HG03442 (cell line): Measurements from ENCODE around the gene SLC25A38.
"Not testable (repeated sequence)": the region's sequence is repeated elsewhere in the genome, so short reads cannot be mapped to it uniquely, and the experiment has no call there.

Source experiments
- ATAC-seq: cut with Tn5 transposase; IDR thresholded peaks from one replicate; pipeline ENCODE4 v1.9.1; 2021; ENCODE audit warnings: mild to moderate bottlenecking, moderate library complexity; ENCODE audit not compliant: unreplicated experiment

Gene SLC25A38

GRCh38 chr3:39406368-39407258 is 23.4 kb downstream of the SLC25A38 start, which contains the start of gene RPSA:
TSS of gene RPSA (plus strand) at chr3:39406720. CDS start at chr3:39407654, 934 bp downstream.
- ATAC-seq: peak; percentile 90

DNA sequence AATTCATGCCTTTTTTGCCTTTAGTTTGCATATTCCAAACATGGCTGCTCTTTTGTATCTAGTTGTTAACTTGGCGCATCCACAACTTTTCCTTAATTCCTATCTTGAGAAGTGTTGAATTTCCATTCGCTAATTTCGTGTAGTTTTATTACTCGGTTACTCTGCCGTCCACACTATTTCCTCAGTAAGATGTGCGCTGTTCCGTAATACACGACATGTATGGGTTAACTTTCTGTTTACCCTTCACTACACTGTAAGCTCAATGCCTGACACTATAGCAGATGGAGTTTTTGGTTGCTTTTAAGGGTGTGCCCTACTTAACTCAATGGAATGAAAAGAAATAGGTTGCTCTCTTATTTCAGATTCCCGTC is 24.1 kb downstream of the SLC25A38 start:
- ATAC-seq: no peak

DNA sequence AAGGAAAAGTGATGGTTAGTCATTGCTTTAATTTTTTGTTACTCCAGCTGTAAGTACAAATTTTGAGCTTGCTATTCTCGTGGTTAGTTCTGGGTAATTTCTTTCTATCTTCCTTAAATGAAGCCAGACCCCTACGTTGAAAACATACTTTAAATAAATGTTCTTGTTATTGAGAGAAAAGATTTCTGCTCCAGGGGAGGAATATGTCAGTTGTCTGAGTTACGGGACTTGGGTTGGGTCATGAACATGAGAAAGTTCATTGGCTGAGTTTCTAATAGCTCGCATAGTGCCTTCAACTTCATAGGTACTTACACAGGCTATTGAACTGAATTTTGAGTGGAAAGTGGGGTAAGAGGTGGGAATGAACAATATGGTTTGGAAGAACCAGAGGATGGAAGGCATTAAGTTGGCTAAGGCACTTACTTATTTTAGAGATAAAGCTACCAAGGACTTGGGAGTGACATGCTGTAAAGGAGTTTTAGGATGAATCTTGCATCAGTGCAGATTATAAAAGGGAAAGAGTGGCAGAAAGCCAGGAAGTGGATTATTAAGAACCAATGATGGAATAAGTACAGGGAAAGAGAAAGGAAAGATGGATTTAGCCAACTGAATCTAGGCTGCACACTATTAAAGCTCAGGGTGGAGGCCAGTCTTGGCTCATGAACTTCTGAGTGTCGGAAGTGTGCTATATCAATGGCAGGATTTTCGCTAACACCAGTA is 24.8 kb downstream of the SLC25A38 start:
- ATAC-seq: no peak

GRCh38 chr3:39408493-39409372 is 25.6 kb downstream of the SLC25A38 start:
- no peak for ATAC-seq

- ATAC-seq: no peak
Observed at GRCh38 chr3:39409514-39410136, 26.5 kb downstream of the SLC25A38 start.

DNA sequence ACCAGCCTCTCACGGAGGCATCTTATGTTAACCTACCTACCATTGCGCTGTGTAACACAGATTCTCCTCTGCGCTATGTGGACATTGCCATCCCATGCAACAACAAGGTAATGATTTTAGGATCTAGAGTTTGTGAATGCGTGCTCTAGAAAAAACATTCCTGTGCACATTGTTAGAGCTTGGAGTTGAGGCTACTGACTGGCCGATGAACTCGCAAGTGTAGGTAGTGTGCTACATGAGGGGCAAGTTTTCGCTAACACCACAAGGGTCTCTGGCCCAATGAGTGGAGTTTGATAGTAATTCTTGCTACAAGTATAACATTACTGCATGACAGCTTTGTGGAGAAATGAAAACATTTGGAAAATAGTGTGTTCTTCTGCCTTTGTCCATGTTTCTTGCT is 27.7 kb downstream of the SLC25A38 start:
- no peak for ATAC-seq

DNA sequence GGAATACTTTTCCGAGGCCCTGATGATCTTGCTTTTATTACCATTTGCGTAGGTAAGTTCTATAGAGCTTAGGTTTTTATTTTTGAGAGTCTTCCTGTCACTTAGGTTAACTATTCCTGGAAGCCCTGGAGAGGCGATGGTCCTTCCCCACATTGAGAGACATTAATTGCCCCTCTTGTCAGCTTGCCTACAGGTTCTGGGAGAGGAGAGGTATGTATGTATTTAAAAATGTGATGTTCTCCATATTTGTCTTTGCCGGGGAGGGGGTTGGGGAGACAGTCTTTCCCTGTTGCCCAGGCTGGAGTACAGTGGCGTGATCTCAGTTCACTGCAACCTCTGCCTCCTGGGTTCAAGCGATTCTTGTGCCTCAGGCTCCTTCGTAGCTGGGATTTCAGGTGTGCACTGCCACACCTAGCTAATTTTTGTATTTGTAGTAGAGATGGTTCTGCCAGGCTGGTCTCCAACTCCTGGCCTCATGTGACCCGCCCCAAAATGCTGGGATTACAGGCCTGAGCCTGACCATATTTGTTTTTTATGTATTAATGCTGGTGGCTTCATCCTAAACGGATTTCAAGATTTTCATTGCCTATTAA is 29.6 kb downstream of the SLC25A38 start:
- ATAC-seq: no peak

DNA sequence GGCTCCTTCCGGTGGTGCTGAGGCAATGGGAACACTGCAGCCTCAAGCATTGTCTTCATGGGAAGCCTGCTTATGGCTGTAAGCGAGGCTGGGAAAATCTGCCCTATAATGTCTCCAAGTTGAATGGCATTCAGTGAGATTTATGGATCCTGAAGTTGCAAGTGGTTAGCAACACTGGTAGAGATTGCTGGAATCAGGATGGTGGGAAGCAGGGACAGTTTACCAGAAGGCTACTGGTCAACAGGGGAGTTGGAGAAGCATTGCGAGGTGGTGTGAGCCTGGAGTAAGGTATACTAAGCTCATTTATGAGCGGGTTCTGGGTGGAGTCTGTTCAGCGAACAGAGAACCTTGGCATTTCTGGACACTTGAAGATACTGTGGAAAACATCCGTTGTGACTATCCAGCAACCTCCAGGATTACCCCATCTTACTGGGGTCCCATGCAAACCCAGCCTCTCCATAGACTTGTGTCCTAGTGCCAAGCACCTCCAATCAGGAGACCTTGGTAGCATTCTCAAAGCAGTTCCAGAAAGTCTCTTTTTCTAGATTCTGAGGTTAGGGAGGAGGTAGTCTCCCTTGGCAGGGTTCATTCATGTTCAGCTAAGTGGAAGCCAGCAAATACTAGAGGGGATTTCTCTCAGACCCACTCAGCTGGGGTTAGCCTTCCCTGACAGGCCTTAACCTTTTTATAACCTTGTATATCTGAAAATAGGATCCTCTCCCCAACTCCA is 30.7 kb downstream of the SLC25A38 start:
- ATAC-seq: no peak

DNA sequence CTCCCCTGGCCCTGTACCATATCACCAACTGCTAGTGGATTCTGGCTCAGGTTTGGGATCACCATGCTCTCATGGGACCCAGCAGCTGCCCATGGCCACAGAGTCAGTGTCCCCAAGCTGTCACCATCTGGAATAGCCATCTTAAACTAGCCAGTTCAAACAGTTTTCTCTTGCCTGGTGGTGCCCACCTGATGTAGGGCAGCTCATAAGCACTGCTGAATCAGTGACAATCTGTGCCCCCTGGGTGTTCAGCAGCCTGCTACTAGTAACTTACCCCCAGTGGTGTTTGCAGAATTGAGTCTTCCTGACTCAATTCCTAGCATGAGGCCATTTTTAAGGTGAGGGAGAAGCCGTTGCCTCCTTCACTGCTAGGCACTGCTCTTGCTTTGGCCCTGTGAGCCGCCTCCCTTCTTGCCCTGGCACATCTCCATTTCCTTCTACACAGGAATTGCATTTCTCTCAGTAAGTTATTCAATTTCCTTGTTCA is 31.3 kb downstream of the SLC25A38 start:
- ATAC-seq: no peak

DNA sequence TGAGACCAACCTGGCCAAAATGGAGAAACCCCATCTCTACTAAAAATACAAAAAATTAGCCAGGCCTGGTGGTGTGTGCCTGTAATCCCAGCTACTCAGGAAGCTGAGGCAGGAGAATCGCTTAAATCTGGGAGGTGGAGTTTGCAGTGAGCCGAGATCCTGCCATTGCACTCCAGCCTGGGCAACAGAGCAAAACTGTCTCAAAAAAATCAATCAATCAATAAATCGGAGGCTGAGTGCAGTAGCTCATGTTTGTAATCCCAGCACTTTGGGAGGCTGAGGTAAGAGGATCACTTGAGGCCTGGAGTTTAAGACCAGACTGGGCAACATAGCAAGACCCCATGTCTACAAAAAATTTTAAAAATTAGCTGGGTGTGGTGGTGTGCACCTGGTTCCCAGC is 32.1 kb downstream of the SLC25A38 start:
- not testable (repeated sequence) for ATAC-seq

DNA sequence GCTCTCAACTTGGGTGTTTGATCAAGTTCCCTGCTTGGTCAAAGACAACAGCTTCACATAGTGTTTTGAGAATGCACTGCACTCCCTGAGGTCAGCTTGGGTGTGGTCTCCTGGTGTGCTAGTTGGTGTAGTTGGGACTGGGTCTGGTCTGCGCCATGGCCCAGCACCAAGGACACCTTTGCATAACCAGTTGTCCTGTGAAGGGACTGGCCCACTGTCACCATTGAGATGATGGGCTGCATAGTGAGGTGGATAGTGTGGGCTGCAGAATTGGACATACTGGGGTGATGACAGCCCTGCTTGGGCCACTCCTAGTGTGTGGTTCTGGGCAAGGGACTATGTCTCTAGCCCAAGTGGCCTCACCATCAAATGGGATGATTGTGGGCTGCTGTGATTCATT is 32.8 kb downstream of the SLC25A38 start:
- ATAC-seq: no peak

DNA sequence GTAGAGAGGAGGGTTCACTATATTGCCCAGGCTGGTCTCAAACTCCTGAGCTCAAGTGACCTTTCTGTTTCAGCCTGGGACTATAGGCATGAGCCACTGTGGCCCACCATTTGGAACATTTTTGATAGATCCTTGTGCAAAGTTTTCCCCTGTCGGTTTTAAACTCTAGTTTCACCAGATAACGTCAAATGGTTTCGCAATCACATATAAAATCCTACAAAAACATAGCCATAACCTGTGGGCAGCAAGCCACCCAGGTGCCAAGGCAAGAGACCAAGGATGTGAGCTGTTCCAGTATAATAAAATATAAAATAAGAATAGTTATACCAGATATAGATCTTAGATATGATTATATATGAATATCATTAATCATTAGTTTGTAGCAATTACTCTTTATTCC is 33.8 kb downstream of the SLC25A38 start:
- ATAC-seq: not testable (repeated sequence)

- not testable (repeated sequence) for ATAC-seq
Observed at GRCh38 chr3:39418556-39419225, 35.5 kb downstream of the SLC25A38 start.

DNA sequence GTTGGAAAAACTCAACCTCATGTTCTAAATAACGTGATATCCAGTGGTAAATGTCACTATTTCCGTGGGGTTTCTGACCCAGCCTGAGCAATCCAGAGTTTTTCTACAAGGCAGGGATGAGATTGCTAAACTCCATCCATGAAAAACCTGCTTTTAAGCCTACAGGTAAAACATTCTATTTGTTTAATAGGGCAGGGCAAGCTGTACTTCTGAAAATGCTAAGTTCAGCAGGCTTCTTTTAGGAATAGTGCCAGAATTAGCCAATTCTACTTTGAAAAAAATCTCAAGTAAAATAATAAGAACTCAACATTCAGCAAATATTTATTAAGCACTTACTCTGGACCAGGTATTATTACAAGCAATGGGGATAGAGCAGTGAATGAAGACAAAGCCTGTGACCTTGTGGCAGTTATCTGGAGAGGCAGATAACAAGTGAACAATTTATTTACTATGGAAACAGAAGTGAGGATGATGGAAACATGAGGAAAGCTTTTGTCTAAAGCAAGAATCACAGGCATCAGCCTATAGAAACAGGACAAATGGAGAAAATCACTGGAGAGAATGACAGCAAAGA is 36.7 kb downstream of the SLC25A38 start:
- ATAC-seq: no peak

- ATAC-seq: no peak
Observed at GRCh38 chr3:39420543-39420942, 37.4 kb downstream of the SLC25A38 start.

DNA sequence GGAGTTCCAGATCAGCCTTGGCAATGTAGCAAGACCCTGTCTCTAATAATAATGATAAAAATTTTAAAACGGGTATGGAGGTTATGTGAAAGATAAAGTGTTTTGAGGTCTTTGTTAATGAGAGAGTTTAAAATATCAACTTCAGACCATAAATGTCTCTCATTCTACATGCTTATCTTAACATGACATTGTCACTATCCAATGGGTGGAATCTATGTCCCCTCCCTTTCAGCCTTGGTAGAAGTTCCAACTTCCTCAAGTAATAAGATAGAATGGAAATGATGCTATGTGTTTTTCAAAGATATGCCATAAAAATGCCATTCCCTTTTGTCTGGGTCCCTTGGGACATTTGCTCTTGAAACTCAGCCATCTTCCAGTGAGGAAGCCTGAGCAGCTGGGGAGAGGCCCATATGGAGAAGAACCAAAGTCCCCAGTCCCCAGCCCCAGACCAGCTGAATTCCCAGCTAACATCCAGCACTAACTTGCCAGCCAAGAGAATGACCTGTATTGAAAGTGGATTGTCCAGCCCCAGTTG is 40.3 kb downstream of the SLC25A38 start:
- no peak for ATAC-seq

- ATAC-seq: no peak
Observed at GRCh38 chr3:39426312-39426711, 43.1 kb downstream of the SLC25A38 start.

- ATAC-seq: no peak
Observed at GRCh38 chr3:39427506-39427905, 44.3 kb downstream of the SLC25A38 start.
